PC-9 (cell line): Measurements from ENCODE around the gene CACNA2D1. TPM values are rescaled to one million over a fixed set of nuclear protein-coding genes. Genes with fewer than 3 reads are reported as not detected.

ENCODE experiments used
- BruUV-seq: library from RNA; stranded (reverse); fragments of 400-500 nt; replicated peaks from 2 replicates; lab custom pipeline; 2021; lab: Mats Ljungman, UMichigan
- CTCF ChIA-PET: fragments of 300-600 bp; sonication (Branson Sonifier 250); formaldehyde crosslinking; loops from one replicate; lab custom pipeline; 2022; ENCODE audit warnings: antibody characterized with exemption; lab: Charles Lee
- POLR2A ChIA-PET: fragments of 300-600 bp; sonication (Branson Sonifier 250); formaldehyde crosslinking; loops from one replicate; lab custom pipeline; 2022; ENCODE audit warnings: antibody characterized with exemption; ENCODE audit not compliant: unreplicated experiment; lab: Charles Lee
- DNase-seq, 2 experiments: peaks; one replicate each; pipeline versions ENCODE4 v3.0.0 to v3.0.0-alpha.2; 2015 to 2022; ENCODE audit warnings: mixed read lengths in 1 of 2
- H2AFZ ChIP-seq: fragments of 200-600 bp; sonication (generic); 2 replicates; pipeline ENCODE4 v1.8.1; 2017; ENCODE audit warnings: antibody characterized with exemption
- H3F3A ChIP-seq: fragments of 200-600 bp; sonication (generic); 2 replicates; pipeline ENCODE4 v1.8.1; 2017; ENCODE audit warnings: antibody characterized with exemption, mild to moderate bottlenecking, low read depth; ENCODE audit not compliant: insufficient read depth
- H3K27ac ChIP-seq: fragments of 200-600 bp; sonication (generic); 2 replicates; pipeline ENCODE4 v1.6.1; 2016; ENCODE audit warnings: mixed run types
- H3K27me3 ChIP-seq: fragments of 200-600 bp; sonication (generic); 2 replicates; pipeline ENCODE4 v1.6.1; 2016; ENCODE audit warnings: low read depth, mixed run types; ENCODE audit not compliant: insufficient read depth
- H3K36me3 ChIP-seq: fragments of 200-600 bp; sonication (generic); 2 replicates; pipeline ENCODE4 v1.6.1; 2016; ENCODE audit warnings: low read depth, mixed run types
- H3K4me1 ChIP-seq: fragments of 200-600 bp; sonication (generic); replicated peaks from 2 replicates; pipeline ENCODE4 v1.6.1; 2016; ENCODE audit warnings: mixed run types; ENCODE audit not compliant: insufficient read depth
- H3K4me2 ChIP-seq: fragments of 200-600 bp; sonication (generic); 2 replicates; pipeline ENCODE4 v1.6.1; 2017; ENCODE audit warnings: mixed run types
- H3K4me3 ChIP-seq: fragments of 200-600 bp; sonication (generic); 2 replicates; pipeline ENCODE4 v1.6.1; 2016; ENCODE audit warnings: mixed run types
- H3K79me2 ChIP-seq: fragments of 200-600 bp; sonication (generic); 2 replicates; pipeline ENCODE4 v1.6.1; 2017; ENCODE audit warnings: low read depth, mixed run types
- H3K9me2 ChIP-seq: fragments of 200-600 bp; sonication (generic); 2 replicates; pipeline ENCODE4 v1.8.1; 2017; ENCODE audit warnings: mild to moderate bottlenecking; ENCODE audit not compliant: insufficient read depth
- H3K9me3 ChIP-seq: fragments of 200-600 bp; sonication (generic); 2 replicates; pipeline ENCODE4 v1.8.1; 2016; ENCODE audit warnings: low read depth; ENCODE audit not compliant: insufficient read depth
- H4K20me1 ChIP-seq: fragments of 200-600 bp; sonication (generic); 2 replicates; pipeline ENCODE4 v1.8.1; 2017; ENCODE audit not compliant: insufficient read depth
- CTCF ChIP-seq: fragments of 200-600 bp; sonication (generic); conservative IDR thresholded peaks from 2 replicates; pipeline ENCODE4 v1.6.1; 2017; ENCODE audit warnings: mixed run types, antibody characterized with exemption, mild to moderate bottlenecking, moderate library complexity
- EZH2 ChIP-seq: fragments of 200-600 bp; sonication (generic); IDR thresholded peaks from 2 replicates; pipeline ENCODE4 v1.8.0; 2017; ENCODE audit warnings: antibody characterized with exemption, low read depth
- intact Hi-C: fragments of 100-400 bp; cut with micrococcal nuclease; formaldehyde crosslinking; loops from one replicate; pipeline ENCODE4 v1.10.0; 2022; ENCODE audit not compliant: unreplicated experiment
- total RNA-seq: library from RNA; stranded (reverse); gene quantifications from 2 replicates; pipeline ENCODE4 v1.2.3, GENCODE V29; 2021

CACNA2D1 gene
- total RNA-seq, 1 experiment from 2014 or later: 3.2 TPM

GRCh38 chr7:82021713-82022112, 421.9 kb downstream of the CACNA2D1 start:
- Histone ChIP-seq H3K4me1 (no peaks in the 10 kb centered on the region), H3F3A (no peaks in the 10 kb centered on the region), H3K79me2 (no peaks in the 10 kb centered on the region), H3K4me2 (no peak overlapping the region), H3K9me3 (no peaks in the 10 kb centered on the region), H3K4me3 (no peak overlapping the region), H3K36me3 (no peaks in the 10 kb centered on the region), H3K27me3 (no peaks in the 10 kb centered on the region), H3K27ac (no peak overlapping the region), H2AFZ (no peak overlapping the region), H3K9me2 (no peaks in the 10 kb centered on the region), H4K20me1 (no peaks in the 10 kb centered on the region)
- intact Hi-C loops: no loop called here
- no TSS peak for BruUV-seq
- CTCF ChIA-PET: no interaction called here
- POLR2A ChIA-PET: no interaction called here
- TF ChIP-seq EZH2: no peak
- no peak for TF ChIP-seq CTCF
- no peak for DNase-seq

GRCh38 chr7:82021036-82021435, 422.5 kb downstream of the CACNA2D1 start:
- Histone ChIP-seq H2AFZ (no peak overlapping the region), H4K20me1 (no peaks in the 10 kb centered on the region), H3K9me2 (no peaks in the 10 kb centered on the region), H3K9me3 (no peaks in the 10 kb centered on the region), H3F3A (no peaks in the 10 kb centered on the region), H3K27ac (no peak overlapping the region), H3K4me3 (no peak overlapping the region), H3K27me3 (no peaks in the 10 kb centered on the region), H3K4me1 (peaks cover 2% of the 10 kb centered on the region), H3K36me3 (no peaks in the 10 kb centered on the region), H3K79me2 (no peaks in the 10 kb centered on the region), H3K4me2 (no peak overlapping the region)
- TF ChIP-seq EZH2: no peak
- no peak for TF ChIP-seq CTCF
- POLR2A ChIA-PET: no interaction called here
- no TSS peak for BruUV-seq
- intact Hi-C loops: no loop called here
- CTCF ChIA-PET: no interaction called here
- DNase-seq: no peak

- no peaks in the 10 kb centered on the region for H3K79me2 ChIP-seq
- TF ChIP-seq EZH2: no peak
- no peak for TF ChIP-seq CTCF
Observed at GRCh38 chr7:82019551-82020475, 423.8 kb downstream of the CACNA2D1 start.

More at GRCh38 chr7:82019551-82020475, 423.8 kb downstream of the CACNA2D1 start:
- H3K4me2 ChIP-seq: no peak overlapping the region
- no peaks in the 10 kb centered on the region for H4K20me1 ChIP-seq
- POLR2A ChIA-PET: no interaction called here
- H3K4me1 ChIP-seq: peaks cover 9% of the 10 kb centered on the region
- no peaks in the 10 kb centered on the region for H3K9me2 ChIP-seq
- H2AFZ ChIP-seq: no peak overlapping the region
- no peak overlapping the region for H3K27ac ChIP-seq
- DNase-seq: no peak
- H3K9me3 ChIP-seq: no peaks in the 10 kb centered on the region
- BruUV-seq: no TSS peak
- H3K36me3 ChIP-seq: no peaks in the 10 kb centered on the region
- H3K27me3 ChIP-seq: no peaks in the 10 kb centered on the region
- CTCF ChIA-PET: no interaction called here
- H3F3A ChIP-seq: no peaks in the 10 kb centered on the region
- intact Hi-C loops: no loop called here
- no peak overlapping the region for H3K4me3 ChIP-seq
